Keratinocyte (primary cell): ENCODE measurements around the gene NAA15.
"Not testable (repeated sequence)": the region's sequence is repeated elsewhere in the genome, so short reads cannot be mapped to it uniquely, and the experiment has no call there.

Experiments used
- EZH2 ChIP-seq: IDR thresholded peaks from one replicate; pipeline ENCODE4 v1.6.1; 2012; ENCODE audit warnings: inconsistent platforms, mild to moderate bottlenecking, low read length, moderate library complexity
- TF ChIP-seq, protein P1 (sequence below), 3 experiments: IDR thresholded peaks in 1 of 3; conservative IDR thresholded peaks in 1 of 3; optimal IDR thresholded peaks in 1 of 3; 2 replicates in 2 of 3; 3 replicates in 1 of 3; pipeline versions ENCODE3 to v1.5.1; 2011; ENCODE audit warnings: low read length in 3 of 3, mild to moderate bottlenecking in 3 of 3, moderate library complexity in 2 of 3, control low read depth in 1 of 3, inconsistent platforms in 1 of 3; ENCODE audit not compliant: insufficient read depth in 2 of 3; ENCODE audit errors: extremely low read depth in 1 of 3

DNA sequence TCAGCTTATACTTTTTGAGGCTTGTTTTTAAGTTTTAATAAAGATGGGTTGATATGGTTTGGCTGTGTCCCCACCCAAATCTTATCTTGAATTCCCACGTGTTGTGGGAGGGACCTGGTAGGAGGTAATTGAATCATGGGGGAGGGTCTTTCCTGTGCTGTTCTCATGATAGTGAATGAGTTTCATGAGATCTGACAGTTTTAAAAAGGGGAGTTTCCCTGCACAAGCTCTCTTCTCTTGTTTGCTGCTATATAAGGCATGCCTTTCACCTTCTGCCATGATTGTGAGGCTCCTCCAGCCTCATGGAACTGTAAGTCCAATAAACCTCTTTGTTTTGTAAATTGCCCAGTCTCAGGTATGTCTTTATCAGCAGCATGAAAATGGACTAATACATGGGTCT is 20.8 kb downstream of the NAA15 start:
- TF ChIP-seq, protein P1, sequence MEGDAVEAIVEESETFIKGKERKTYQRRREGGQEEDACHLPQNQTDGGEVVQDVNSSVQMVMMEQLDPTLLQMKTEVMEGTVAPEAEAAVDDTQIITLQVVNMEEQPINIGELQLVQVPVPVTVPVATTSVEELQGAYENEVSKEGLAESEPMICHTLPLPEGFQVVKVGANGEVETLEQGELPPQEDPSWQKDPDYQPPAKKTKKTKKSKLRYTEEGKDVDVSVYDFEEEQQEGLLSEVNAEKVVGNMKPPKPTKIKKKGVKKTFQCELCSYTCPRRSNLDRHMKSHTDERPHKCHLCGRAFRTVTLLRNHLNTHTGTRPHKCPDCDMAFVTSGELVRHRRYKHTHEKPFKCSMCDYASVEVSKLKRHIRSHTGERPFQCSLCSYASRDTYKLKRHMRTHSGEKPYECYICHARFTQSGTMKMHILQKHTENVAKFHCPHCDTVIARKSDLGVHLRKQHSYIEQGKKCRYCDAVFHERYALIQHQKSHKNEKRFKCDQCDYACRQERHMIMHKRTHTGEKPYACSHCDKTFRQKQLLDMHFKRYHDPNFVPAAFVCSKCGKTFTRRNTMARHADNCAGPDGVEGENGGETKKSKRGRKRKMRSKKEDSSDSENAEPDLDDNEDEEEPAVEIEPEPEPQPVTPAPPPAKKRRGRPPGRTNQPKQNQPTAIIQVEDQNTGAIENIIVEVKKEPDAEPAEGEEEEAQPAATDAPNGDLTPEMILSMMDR (optimal IDR thresholded peaks at IDR 0.05 in 1 of 3, IDR thresholded peaks at IDR 0.05 in 1 of 3, conservative IDR thresholded peaks at IDR 0.05 in 1 of 3; ENCODE audit: extremely low read depth in 1 of 3, insufficient read depth in 2 of 3, low read length in 3 of 3), result not testable (repeated sequence)
- not testable (repeated sequence) for TF ChIP-seq EZH2
